B cell (primary cell): ENCODE measurements around the gene FAM78B. TPM values are rescaled to one million over a fixed set of nuclear protein-coding genes. Genes with fewer than 3 reads are reported as not detected.

Experiments used
- ATAC-seq: fragments of 200-7000 bp; cut with Tn5 transposase; one replicate; pipeline ENCODE4 v1.10.0; 2021; ENCODE audit warnings: low read depth, mild to moderate bottlenecking, moderate number of reproducible peaks, moderate library complexity
- CTCF ChIA-PET: fragments of 350-600 bp; sonication (Branson Sonifier 250); formaldehyde crosslinking; loops from one replicate; lab custom pipeline; 2021; ENCODE audit warnings: antibody characterized with exemption, inconsistent platforms; lab: Charles Lee
- POLR2A ChIA-PET: fragments of 350-600 bp; sonication (Branson Sonifier 250); formaldehyde crosslinking; loops from one replicate; lab custom pipeline; 2021; ENCODE audit warnings: antibody characterized with exemption; lab: Charles Lee
- DNase-seq: peaks from one replicate; pipeline ENCODE4 v3.0.0; 2013
- H2AFZ ChIP-seq: 2 replicates; pipeline ENCODE4 v1.6.1; 2012; ENCODE audit warnings: mild to moderate bottlenecking, low read depth, low read length; ENCODE audit not compliant: insufficient read depth, poor library complexity, severe bottlenecking
- H3K27ac ChIP-seq, 2 donors: 1 replicate in 1 of 2; 2 replicates in 1 of 2; pipeline ENCODE4 v1.5.1; 2012 to 2013; ENCODE audit warnings: low read length in 2 of 2, mild to moderate bottlenecking in 2 of 2, moderate library complexity in 1 of 2
- H3K27me3 ChIP-seq, 4 experiments: fragments of 200-600 bp in 1 of 4; sonication (generic) in 1 of 4; replicated peaks in 1 of 4; 1 replicate in 2 of 4; 2 replicates in 2 of 4; pipeline versions ENCODE4 v1.6.1 to v1.7.0; 2013 to 2016; ENCODE audit warnings: low read length in 3 of 4, mild to moderate bottlenecking in 2 of 4, mixed read lengths in 1 of 4, moderate library complexity in 1 of 4; ENCODE audit not compliant: insufficient read depth in 4 of 4, control insufficient read depth in 3 of 4; ENCODE audit errors: control extremely low read depth in 1 of 4
- H3K36me3 ChIP-seq, 2 experiments: replicated peaks in 1 of 2; 1 replicate in 1 of 2; 2 replicates in 1 of 2; pipeline versions ENCODE4 v1.6.1 to v1.7.1; 2013; ENCODE audit warnings: low read length in 1 of 2; ENCODE audit not compliant: insufficient read depth in 2 of 2, control insufficient read depth in 1 of 2; ENCODE audit errors: control extremely low read depth in 1 of 2, extremely low read depth in 1 of 2
- H3K4me1 ChIP-seq, 2 donors: fragments of 200-600 bp in 1 of 2; sonication (generic) in 1 of 2; 1 replicate in 1 of 2; 2 replicates in 1 of 2; pipeline versions ENCODE4 v1.5.1 to v1.6.1; 2013 to 2017; ENCODE audit warnings: low read length in 2 of 2; ENCODE audit not compliant: control insufficient read depth in 2 of 2, insufficient read depth in 2 of 2
- H3K4me2 ChIP-seq: replicated peaks from 2 replicates; pipeline ENCODE3; 2012; ENCODE audit warnings: mild to moderate bottlenecking, low read depth, low read length; ENCODE audit not compliant: poor library complexity, severe bottlenecking
- H3K4me3 ChIP-seq, 5 experiments: fragments of 200-600 bp in 1 of 5; sonication (generic) in 1 of 5; 1 replicate in 3 of 5; 2 replicates in 2 of 5; pipeline versions ENCODE4 v1.5.1 to v1.7.0; 2011 to 2016; ENCODE audit warnings: low read length in 4 of 5, mild to moderate bottlenecking in 4 of 5, low read depth in 2 of 5, control low read depth in 1 of 5, moderate library complexity in 1 of 5; ENCODE audit not compliant: insufficient read depth in 1 of 5; ENCODE audit errors: control extremely low read depth in 1 of 5, extremely low read depth in 1 of 5
- H3K79me2 ChIP-seq: fragments of 200-600 bp; sonication (generic); one replicate; pipeline ENCODE4 v1.6.0; 2016; ENCODE audit warnings: low read length; ENCODE audit not compliant: control insufficient read depth, insufficient read depth
- H3K9ac ChIP-seq: fragments of 200-600 bp; sonication (generic); 2 replicates; pipeline ENCODE4 v1.6.1; 2017; ENCODE audit warnings: mild to moderate bottlenecking, low read length, moderate library complexity
- H3K9me3 ChIP-seq, 3 donors: one replicate each; pipeline versions ENCODE4 v1.6.1 to v1.7.1; 2013; ENCODE audit warnings: low read length in 2 of 3; ENCODE audit not compliant: control insufficient read depth in 2 of 3, insufficient read depth in 1 of 3; ENCODE audit errors: control extremely low read depth in 1 of 3
- H4K20me1 ChIP-seq: 2 replicates; pipeline ENCODE4 v1.6.0; 2012; ENCODE audit warnings: mild to moderate bottlenecking, low read length; ENCODE audit not compliant: insufficient read depth, control insufficient read depth, poor library complexity, severe bottlenecking
- H3K27ac Mint-ChIP-seq: one replicate; pipeline ENCODE4 v1.8.0; 2021; ENCODE audit warnings: mixed read lengths
- H3K27me3 Mint-ChIP-seq: one replicate; pipeline ENCODE4 v1.8.0; 2021; ENCODE audit warnings: mixed read lengths
- H3K4me1 Mint-ChIP-seq: one replicate; pipeline ENCODE4 v1.8.0; 2021; ENCODE audit warnings: mixed read lengths
- H3K4me3 Mint-ChIP-seq: one replicate; pipeline ENCODE4 v1.8.0; 2021; ENCODE audit warnings: mixed read lengths
- H3K9me3 Mint-ChIP-seq: one replicate; pipeline ENCODE4 v1.8.0; 2022; ENCODE audit warnings: mixed read lengths; ENCODE audit not compliant: insufficient read depth
- CTCF ChIP-seq: fragments of 200-600 bp; IDR thresholded peaks from one replicate; pipeline ENCODE4 v1.8.0; 2022; ENCODE audit warnings: antibody characterized with exemption, mild to moderate bottlenecking
- EZH2 ChIP-seq: IDR thresholded peaks from 2 replicates; pipeline ENCODE4 v1.6.1; 2012; ENCODE audit warnings: borderline replicate concordance, low read depth, mild to moderate bottlenecking, moderate library complexity, low read length; ENCODE audit not compliant: insufficient read depth, poor library complexity, severe bottlenecking
- WGBS: methylation state at CpG from one replicate; pipeline ENCODE4 v1.1.5; 2013; ENCODE audit warnings: missing lambda C conversion rate; ENCODE audit not compliant: insufficient coverage; 5-methylcytosine and 5-hydroxymethylcytosine counted together
- intact Hi-C: fragments of 100-400 bp; cut with micrococcal nuclease; formaldehyde crosslinking; loops from one replicate; pipeline ENCODE4 v1.10.0; 2022
- polyA plus RNA-seq: library from polyadenylated mRNA; depleted of rRNA; stranded (reverse); fragments of >200 nt; gene quantifications from 2 replicates; pipeline ENCODE4 v1.2.3, GENCODE V29; 2012
- total RNA-seq, 2 donors: library from RNA; stranded (reverse); fragments of 120-200 nt in 1 of 2; gene quantifications; 1 replicate in 1 of 2; 2 replicates in 1 of 2; pipeline versions ENCODE4 v1.2.3 to v1.2.4, GENCODE V29; 2013 to 2022

FAM78B gene
- total and polyA plus RNA-seq, 2 donors (not counting 1 experiment from before 2014, with no cell fraction given): 0.22 to 0.81 TPM

DNA sequence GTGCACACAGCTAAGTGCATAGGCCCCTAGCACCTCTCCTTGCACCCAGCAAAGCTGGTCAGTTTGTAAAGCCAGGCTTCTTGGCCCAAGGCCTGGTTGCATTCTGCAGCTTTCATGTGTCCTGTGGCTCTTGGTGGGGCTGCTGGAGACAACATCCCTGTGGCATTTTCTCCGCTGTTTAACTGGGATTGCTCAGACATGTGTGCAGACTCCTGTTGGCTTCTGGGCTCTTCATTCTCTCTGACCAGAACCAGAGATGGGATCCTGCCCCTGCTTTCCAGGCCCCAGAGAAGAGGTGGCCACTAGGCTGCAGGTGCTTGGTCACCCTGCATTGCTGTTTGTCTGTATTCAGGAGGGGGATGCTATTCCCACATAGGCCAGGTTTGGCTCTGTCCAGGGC is 50.8 kb downstream of the FAM78B start:
- no peaks in the 10 kb centered on the region for H3K4me1 ChIP-seq
- no peaks in the 10 kb centered on the region for H4K20me1 ChIP-seq
- ATAC-seq (no peak), DNase-seq (no peak)
- no peaks in the 10 kb centered on the region for H3K36me3 ChIP-seq
- no peak overlapping the region for H3K27ac ChIP-seq
- Mint-ChIP-seq H3K4me1 (no peaks in the 10 kb centered on the region), H3K4me3 (no peak overlapping the region), H3K9me3 (no peaks in the 10 kb centered on the region), H3K27ac (no peak overlapping the region), H3K27me3 (peaks cover 15% of the 10 kb centered on the region)
- no peak overlapping the region for H3K4me3 ChIP-seq
- no peaks in the 10 kb centered on the region for H3K27me3 ChIP-seq
- no peaks in the 10 kb centered on the region for H3K79me2 ChIP-seq
- TF ChIP-seq EZH2 (no peak), CTCF (no peak)
- POLR2A ChIA-PET: no interaction called here
- intact Hi-C loops: no loop called here
- H3K9me3 ChIP-seq: no peaks in the 10 kb centered on the region
- no peak overlapping the region for H3K9ac ChIP-seq
- H2AFZ ChIP-seq: no peak overlapping the region
- no peak overlapping the region for H3K4me2 ChIP-seq
- WGBS: 100% methylated on average over 1 of the region's 1 CpG
- CTCF ChIA-PET: no interaction called here

DNA sequence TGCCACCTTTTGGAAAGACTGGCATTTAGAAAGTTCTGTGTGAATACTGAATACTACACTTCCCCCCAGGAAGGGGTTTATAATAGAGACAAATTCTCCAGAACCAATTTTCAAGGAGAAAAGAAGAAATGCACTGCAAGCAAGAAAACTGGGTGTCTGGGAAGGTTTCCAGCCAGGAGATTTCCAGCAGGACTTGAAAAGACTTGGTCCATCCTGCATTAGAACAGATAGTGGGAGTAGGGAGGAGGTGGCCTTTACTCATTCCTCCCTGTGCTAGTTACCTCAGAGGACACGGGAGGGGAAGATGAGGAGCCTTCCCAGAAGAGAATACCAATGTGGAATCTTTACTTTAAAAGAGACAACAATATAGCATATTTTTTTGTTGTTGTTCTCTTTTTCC is 52.4 kb downstream of the FAM78B start:
- H3K27ac Mint-ChIP-seq: no peak overlapping the region
- no peak overlapping the region for H3K4me3 Mint-ChIP-seq
- H4K20me1 ChIP-seq: no peaks in the 10 kb centered on the region
- H3K27me3 ChIP-seq: no peaks in the 10 kb centered on the region
- no peak overlapping the region for H3K4me3 ChIP-seq
- TF ChIP-seq CTCF (no peak), EZH2 (no peak)
- no peak for ATAC-seq
- intact Hi-C loops: no loop called here
- H3K36me3 ChIP-seq: no peaks in the 10 kb centered on the region
- H3K4me1 ChIP-seq: no peaks in the 10 kb centered on the region
- no CpG with 5 or more reads among the region's 1 CpG for WGBS
- no peaks in the 10 kb centered on the region for H3K4me1 Mint-ChIP-seq
- no peak overlapping the region for H3K27ac ChIP-seq
- POLR2A ChIA-PET: no interaction called here
- DNase-seq: no peak
- CTCF ChIA-PET: no interaction called here
- peaks cover 7% of the 10 kb centered on the region for H3K27me3 Mint-ChIP-seq
- no peak overlapping the region for H2AFZ ChIP-seq
- H3K9me3 Mint-ChIP-seq: no peaks in the 10 kb centered on the region
- no peak overlapping the region for H3K9ac ChIP-seq
- no peak overlapping the region for H3K4me2 ChIP-seq
- no peaks in the 10 kb centered on the region for H3K9me3 ChIP-seq
- H3K79me2 ChIP-seq: no peaks in the 10 kb centered on the region
